K562 (cell line): ENCODE data around the gene HOXB4. TPM values are rescaled to one million over a fixed set of nuclear protein-coding genes. Genes with fewer than 3 reads are reported as not detected.

Source experiments
- CHD1 ChIP-seq: fragments of 200-600 bp; sonication (generic); IDR thresholded peaks from one replicate; pipeline ENCODE4 v1.6.1; 2012; ENCODE audit warnings: mild to moderate bottlenecking, moderate library complexity, low read length, inconsistent platforms
- CREB3 ChIP-seq: fragments of 450-650 bp; conservative IDR thresholded peaks from 2 replicates; pipeline ENCODE4 v1.6.1; 2016; ENCODE audit warnings: missing genetic modification characterization, low read depth, mild to moderate bottlenecking, missing compliant biosample characterization, moderate library complexity
- CUX1 ChIP-seq: fragments of 200-800 bp; sonication (Bioruptor generic); IDR thresholded peaks from 2 replicates; pipeline ENCODE4 v1.6.1; 2016; ENCODE audit warnings: missing genetic modification characterization, missing compliant biosample characterization
- E2F5 ChIP-seq: sonication (generic); formaldehyde crosslinking; IDR thresholded peaks from 2 replicates; pipeline ENCODE4 v1.8.0; 2022; ENCODE audit warnings: mild to moderate bottlenecking, missing genetic modification reagents
- HMGN3 ChIP-seq: IDR thresholded peaks from 2 replicates; pipeline ENCODE4 v1.6.1; 2011; ENCODE audit warnings: borderline replicate concordance, low read depth, mild to moderate bottlenecking, mixed read lengths, low read length; ENCODE audit not compliant: insufficient read length; ENCODE audit errors: extremely low read depth
- PREB ChIP-seq: sonication (generic); formaldehyde crosslinking; IDR thresholded peaks from 2 replicates; pipeline ENCODE4 v1.8.1; 2023; ENCODE audit warnings: mild to moderate bottlenecking, missing genetic modification reagents
- ZFX ChIP-seq: sonication (generic); formaldehyde crosslinking; IDR thresholded peaks from 2 replicates; pipeline ENCODE4 v1.8.0; 2022; ENCODE audit warnings: mild to moderate bottlenecking, missing genetic modification reagents, moderate library complexity
- ZNF766 ChIP-seq: fragments of 200-800 bp; sonication (Bioruptor generic); conservative IDR thresholded peaks from 2 replicates; pipeline ENCODE4 v1.6.1; 2016; ENCODE audit warnings: missing genetic modification characterization, missing compliant biosample characterization
- polyA plus RNA-seq, 8 experiments: library from polyadenylated mRNA; depleted of rRNA in 4 of 8; stranded (reverse) in 5 of 8; unstranded in 3 of 8; fragments of >200 nt; fragmentation: Nextera tagmentation in 2 of 8; fragmentation: Illumina TruSeq in 1 of 8; extraction: Ambion mirVana in 2 of 8; extraction: Trizol in 1 of 8; gene quantifications; 2 replicates each; pipeline versions ENCODE4 v1.2.1 to v1.2.3, GENCODE V29; 2011 to 2014; ENCODE audit warnings: inconsistent platforms in 1 of 8, missing spikeins in 1 of 8
- total RNA-seq, 7 experiments: library from RNA; depleted of rRNA in 6 of 7; stranded (reverse); fragments of >200 nt in 6 of 7; fragmentation: Illumina TruSeq in 2 of 7; extraction: Trizol in 2 of 7; gene quantifications; 2 replicates each; pipeline versions ENCODE4 v1.2.1 to v1.2.3, GENCODE V29; 2011 to 2021; ENCODE audit warnings: low replicate concordance in 1 of 7
- TF ChIP-seq, protein P1 (sequence below): fragments of 450-650 bp; IDR thresholded peaks from one replicate; pipeline ENCODE4 v1.6.1; 2018; ENCODE audit warnings: mild to moderate bottlenecking, moderate library complexity; ENCODE audit not compliant: partially characterized antibody
- TF ChIP-seq, protein P2 (sequence below), 2 experiments: IDR thresholded peaks in 1 of 2; conservative IDR thresholded peaks in 1 of 2; 2 replicates each; pipeline ENCODE4 v1.6.1; 2016; ENCODE audit warnings: low read depth in 2 of 2, mild to moderate bottlenecking in 1 of 2, missing compliant biosample characterization in 1 of 2, missing genetic modification characterization in 1 of 2, moderate library complexity in 1 of 2
- TF ChIP-seq, protein P3 (sequence below): fragments of 250-450 bp; sonication (Bioruptor Pico); IDR thresholded peaks from 2 replicates; pipeline ENCODE4 v1.5.0; 2020; ENCODE audit warnings: mild to moderate bottlenecking

HOXB4 gene
- total and polyA plus RNA-seq, 9 of the 15 experiments (the other 6 are each of a cell fraction or from before 2014, with no cell fraction given), result 1.6 to 34.9 (median 14.9) TPM

GRCh38 chr17:48627118-48627597 lies 49.0 kb upstream of the HOXB4 start (continued):
- TF ChIP-seq, protein P1, sequence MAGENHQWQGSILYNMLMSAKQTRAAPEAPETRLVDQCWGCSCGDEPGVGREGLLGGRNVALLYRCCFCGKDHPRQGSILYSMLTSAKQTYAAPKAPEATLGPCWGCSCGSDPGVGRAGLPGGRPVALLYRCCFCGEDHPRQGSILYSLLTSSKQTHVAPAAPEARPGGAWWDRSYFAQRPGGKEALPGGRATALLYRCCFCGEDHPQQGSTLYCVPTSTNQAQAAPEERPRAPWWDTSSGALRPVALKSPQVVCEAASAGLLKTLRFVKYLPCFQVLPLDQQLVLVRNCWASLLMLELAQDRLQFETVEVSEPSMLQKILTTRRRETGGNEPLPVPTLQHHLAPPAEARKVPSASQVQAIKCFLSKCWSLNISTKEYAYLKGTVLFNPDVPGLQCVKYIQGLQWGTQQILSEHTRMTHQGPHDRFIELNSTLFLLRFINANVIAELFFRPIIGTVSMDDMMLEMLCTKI, result no peak
- TF ChIP-seq, protein P2, sequence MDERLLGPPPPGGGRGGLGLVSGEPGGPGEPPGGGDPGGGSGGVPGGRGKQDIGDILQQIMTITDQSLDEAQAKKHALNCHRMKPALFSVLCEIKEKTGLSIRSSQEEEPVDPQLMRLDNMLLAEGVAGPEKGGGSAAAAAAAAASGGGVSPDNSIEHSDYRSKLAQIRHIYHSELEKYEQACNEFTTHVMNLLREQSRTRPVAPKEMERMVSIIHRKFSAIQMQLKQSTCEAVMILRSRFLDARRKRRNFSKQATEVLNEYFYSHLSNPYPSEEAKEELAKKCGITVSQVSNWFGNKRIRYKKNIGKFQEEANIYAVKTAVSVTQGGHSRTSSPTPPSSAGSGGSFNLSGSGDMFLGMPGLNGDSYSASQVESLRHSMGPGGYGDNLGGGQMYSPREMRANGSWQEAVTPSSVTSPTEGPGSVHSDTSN (CRISPR knock-in tag; IDR thresholded peaks at IDR 0.05; ENCODE audit: low read depth), result no peak
- TF ChIP-seq, protein P2 (tag; conservative IDR thresholded peaks at IDR 0.05; ENCODE audit: low read depth), result no peak
- no peak for TF ChIP-seq HMGN3
- TF ChIP-seq ZNF766 (CRISPR knock-in tag), result 0 out of 2 replicates have a peak, but pooled peaks have one; percentile 1
- TF ChIP-seq PREB (CRISPR knock-in tag), result no peak
- TF ChIP-seq, protein P3, sequence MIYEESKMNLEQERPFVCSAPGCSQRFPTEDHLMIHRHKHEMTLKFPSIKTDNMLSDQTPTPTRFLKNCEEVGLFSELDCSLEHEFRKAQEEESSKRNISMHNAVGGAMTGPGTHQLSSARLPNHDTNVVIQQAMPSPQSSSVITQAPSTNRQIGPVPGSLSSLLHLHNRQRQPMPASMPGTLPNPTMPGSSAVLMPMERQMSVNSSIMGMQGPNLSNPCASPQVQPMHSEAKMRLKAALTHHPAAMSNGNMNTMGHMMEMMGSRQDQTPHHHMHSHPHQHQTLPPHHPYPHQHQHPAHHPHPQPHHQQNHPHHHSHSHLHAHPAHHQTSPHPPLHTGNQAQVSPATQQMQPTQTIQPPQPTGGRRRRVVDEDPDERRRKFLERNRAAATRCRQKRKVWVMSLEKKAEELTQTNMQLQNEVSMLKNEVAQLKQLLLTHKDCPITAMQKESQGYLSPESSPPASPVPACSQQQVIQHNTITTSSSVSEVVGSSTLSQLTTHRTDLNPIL (CRISPR knock-in tag), result 0 out of 2 replicates have a peak, but pooled peaks have one; percentile 18
- 0 out of 2 replicates have a peak, but pooled peaks have one; percentile 10 for TF ChIP-seq ZFX (CRISPR knock-in tag)
- TF ChIP-seq CUX1 (CRISPR knock-in tag), result 0 out of 2 replicates have a peak, but pooled peaks have one; percentile 8
- TF ChIP-seq CHD1, result peak; percentile 54
- TF ChIP-seq CREB3 (tag), result 0 out of 2 replicates have a peak, but pooled peaks have one; percentile 17
- TF ChIP-seq E2F5 (CRISPR knock-in tag), result no peak
